Upper lobe of left lung (tissue), 4 donors: ENCODE measurements around the gene RECQL5.

Experiments used
- POLR2A ChIP-seq, 4 donors: fragments of 450-650 bp; IDR thresholded peaks; one replicate each; pipeline ENCODE4 v1.5.1; 2016 to 2017; ENCODE audit warnings: antibody characterized with exemption in 4 of 4, mild to moderate bottlenecking in 2 of 4
- TF ChIP-seq, protein P1 (sequence below), 6 experiments: fragments of 450-650 bp in 4 of 6; fragments of 200-600 bp in 2 of 6; sonication (generic) in 2 of 6; IDR thresholded peaks; one replicate each; pipeline ENCODE4 v1.5.1; 2016 to 2019; ENCODE audit warnings: antibody characterized with exemption in 6 of 6

DNA sequence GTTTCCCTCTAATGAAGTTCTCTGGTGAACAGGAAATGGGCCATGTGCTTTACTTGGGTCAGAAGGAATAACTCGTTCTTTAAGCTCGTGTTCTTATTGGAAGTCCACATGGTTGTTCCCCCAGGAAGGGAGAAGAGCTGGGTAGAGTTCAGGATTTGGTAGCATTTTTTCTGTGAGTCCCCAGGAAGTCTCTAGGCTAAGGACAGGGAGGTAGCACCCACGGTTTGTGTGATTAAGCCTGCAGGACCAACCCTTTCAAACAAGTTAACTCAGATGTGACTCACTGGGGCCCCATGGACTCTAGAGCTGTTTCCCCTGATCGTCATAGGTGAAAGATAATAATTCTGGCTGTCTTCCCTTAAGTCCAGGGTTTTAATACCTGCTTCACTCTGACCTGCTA lies 16.6 kb upstream of the RECQL5 start:
- TF ChIP-seq, protein P1, sequence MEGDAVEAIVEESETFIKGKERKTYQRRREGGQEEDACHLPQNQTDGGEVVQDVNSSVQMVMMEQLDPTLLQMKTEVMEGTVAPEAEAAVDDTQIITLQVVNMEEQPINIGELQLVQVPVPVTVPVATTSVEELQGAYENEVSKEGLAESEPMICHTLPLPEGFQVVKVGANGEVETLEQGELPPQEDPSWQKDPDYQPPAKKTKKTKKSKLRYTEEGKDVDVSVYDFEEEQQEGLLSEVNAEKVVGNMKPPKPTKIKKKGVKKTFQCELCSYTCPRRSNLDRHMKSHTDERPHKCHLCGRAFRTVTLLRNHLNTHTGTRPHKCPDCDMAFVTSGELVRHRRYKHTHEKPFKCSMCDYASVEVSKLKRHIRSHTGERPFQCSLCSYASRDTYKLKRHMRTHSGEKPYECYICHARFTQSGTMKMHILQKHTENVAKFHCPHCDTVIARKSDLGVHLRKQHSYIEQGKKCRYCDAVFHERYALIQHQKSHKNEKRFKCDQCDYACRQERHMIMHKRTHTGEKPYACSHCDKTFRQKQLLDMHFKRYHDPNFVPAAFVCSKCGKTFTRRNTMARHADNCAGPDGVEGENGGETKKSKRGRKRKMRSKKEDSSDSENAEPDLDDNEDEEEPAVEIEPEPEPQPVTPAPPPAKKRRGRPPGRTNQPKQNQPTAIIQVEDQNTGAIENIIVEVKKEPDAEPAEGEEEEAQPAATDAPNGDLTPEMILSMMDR (IDR thresholded peaks at IDR 0.05), result no peak
- TF ChIP-seq POLR2A (IDR thresholded peaks at IDR 0.05), result no peak
